ENCODE data around the gene PLBD2.

The PLBD2 gene

DNA sequence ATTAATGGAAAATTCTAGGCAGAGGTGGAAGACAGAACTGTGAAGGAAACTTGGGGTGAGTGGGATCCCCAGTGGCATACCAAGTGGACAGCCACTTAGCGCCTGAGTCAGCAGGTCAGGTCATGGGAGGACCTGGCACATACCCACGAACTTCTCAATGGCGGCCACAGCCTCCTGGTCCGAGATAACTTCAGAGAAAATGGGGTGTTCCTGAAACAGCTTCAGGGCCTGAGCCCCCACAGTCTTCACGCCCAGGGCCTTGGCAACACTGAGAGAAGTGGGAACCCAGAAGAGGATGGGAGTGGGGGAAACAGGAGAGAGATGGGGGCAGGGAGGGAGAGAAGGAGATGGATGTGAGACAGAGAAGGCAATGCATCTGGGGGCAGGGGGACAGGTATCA, 35.4 kb downstream of the PLBD2 start:
- Histone ChIP-seq H3K27me3 (ENCODE audit: insufficient read depth, low read depth, severe bottlenecking) (no peaks in the 10 kb centered on the region), H3K27ac (no peak overlapping the region), H3K4me3 (ENCODE audit: low read depth, low read length) (no peak overlapping the region), H3K36me3 (peaks cover 3% of the 10 kb centered on the region; the same call in 1 of the 2 replicates), H3K9me3 (ENCODE audit: severe bottlenecking) (no peaks in the 10 kb centered on the region)
- no peak for DNase-seq
- TF ChIP-seq, protein P1, sequence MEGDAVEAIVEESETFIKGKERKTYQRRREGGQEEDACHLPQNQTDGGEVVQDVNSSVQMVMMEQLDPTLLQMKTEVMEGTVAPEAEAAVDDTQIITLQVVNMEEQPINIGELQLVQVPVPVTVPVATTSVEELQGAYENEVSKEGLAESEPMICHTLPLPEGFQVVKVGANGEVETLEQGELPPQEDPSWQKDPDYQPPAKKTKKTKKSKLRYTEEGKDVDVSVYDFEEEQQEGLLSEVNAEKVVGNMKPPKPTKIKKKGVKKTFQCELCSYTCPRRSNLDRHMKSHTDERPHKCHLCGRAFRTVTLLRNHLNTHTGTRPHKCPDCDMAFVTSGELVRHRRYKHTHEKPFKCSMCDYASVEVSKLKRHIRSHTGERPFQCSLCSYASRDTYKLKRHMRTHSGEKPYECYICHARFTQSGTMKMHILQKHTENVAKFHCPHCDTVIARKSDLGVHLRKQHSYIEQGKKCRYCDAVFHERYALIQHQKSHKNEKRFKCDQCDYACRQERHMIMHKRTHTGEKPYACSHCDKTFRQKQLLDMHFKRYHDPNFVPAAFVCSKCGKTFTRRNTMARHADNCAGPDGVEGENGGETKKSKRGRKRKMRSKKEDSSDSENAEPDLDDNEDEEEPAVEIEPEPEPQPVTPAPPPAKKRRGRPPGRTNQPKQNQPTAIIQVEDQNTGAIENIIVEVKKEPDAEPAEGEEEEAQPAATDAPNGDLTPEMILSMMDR (IDR thresholded peaks at IDR 0.05; ENCODE audit: low read depth, low read length): no peak

DNA sequence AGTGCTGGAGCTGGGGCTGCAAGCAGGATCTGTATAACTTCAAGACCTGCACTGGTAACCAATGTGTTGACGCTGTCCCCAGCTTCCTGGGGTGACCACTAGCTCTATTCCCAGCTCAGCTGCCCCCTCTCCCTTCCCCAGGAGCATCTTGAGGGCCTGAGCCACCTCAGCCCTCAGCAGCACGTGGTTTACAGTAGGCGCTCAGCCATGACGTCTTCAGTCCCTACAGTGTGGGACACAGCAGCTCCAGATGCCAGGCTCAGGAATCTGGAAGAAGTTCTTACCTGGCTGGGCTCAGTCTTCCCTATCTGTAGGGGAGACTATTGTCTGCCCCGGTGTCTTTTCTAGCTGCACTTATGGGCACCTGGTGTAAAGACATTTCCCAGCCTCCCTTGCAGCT, 36.7 kb downstream of the PLBD2 start:
- peaks cover 3% of the 10 kb centered on the region; the same call in 1 of the 2 replicates for H3K36me3 ChIP-seq
- no peaks in the 10 kb centered on the region for H3K9me3 ChIP-seq (ENCODE audit: severe bottlenecking)
- H3K27me3 ChIP-seq (ENCODE audit: insufficient read depth, low read depth, severe bottlenecking): no peaks in the 10 kb centered on the region
- TF ChIP-seq, protein P1 (IDR thresholded peaks at IDR 0.05; ENCODE audit: low read depth, low read length): no peak
- H3K4me3 ChIP-seq (ENCODE audit: low read depth, low read length): no peak overlapping the region
- H3K27ac ChIP-seq: no peak overlapping the region
- no peak for DNase-seq

DNA sequence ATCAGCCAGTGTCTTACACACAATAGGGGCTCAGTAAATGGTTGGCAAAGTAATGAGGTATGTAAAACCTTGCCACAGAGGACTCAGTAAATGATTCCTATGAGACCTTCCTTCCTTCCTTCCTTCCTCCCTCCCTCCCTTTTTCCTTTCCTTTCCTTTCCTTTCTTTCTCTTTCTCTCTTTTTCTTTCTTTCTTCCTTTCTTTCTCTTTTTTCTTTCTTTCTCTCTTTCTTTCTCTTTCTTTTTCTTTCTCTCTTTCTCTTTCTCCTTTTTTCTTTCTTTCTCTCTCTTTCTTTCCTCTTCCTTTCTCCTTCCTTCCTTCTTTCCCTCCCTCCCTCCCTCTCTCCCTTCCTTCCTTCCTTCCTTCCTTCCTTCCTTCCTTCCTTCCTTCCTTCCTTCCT, 37.8 kb downstream of the PLBD2 start:
- Histone ChIP-seq H3K36me3 (no peaks in the 10 kb centered on the region; the same call in 1 of the 2 replicates), H3K9me3 (ENCODE audit: severe bottlenecking) (no peaks in the 10 kb centered on the region), H3K27ac (no peak overlapping the region), H3K4me3 (ENCODE audit: low read depth, low read length) (no peak overlapping the region), H3K27me3 (ENCODE audit: insufficient read depth, low read depth, severe bottlenecking) (no peaks in the 10 kb centered on the region)
- TF ChIP-seq, protein P1 (IDR thresholded peaks at IDR 0.05; ENCODE audit: low read depth, low read length): no peak
- no peak for DNase-seq

DNA sequence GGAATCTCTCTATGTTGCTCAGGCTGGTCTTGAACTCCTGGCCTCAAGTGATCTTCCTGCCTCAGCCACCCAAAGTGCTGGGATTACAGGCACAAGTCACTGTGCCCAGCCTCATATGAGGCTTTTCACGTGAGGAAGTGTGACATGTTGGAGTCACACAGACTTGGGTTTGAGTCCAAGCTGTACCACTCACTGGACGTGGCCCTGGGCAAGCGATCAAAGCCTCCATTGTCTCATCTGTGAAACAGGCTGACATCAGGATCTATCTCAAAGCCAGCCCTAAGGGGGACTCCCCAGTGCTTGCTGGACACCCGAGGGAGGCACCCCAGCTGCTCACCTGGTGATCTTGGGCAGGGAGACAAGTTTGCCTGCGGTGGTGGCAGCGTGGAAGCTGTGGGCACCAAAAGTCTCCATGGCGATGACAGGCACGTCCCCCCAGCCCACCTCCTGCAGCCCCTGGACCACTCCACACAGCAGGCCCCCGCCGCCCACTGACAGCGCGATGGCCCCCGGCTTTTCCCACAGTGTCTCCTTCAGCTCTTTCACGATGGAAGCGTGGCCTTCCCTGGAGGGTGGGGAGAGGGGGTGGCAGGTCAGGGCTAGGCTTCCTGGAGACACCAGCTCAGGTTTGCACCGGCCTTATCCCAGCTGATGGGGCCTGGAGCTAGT, 38.6 kb downstream of the PLBD2 start:
- no peak for DNase-seq
- no peak overlapping the region for H3K27ac ChIP-seq
- H3K36me3 ChIP-seq: no peaks in the 10 kb centered on the region
- no peaks in the 10 kb centered on the region for H3K27me3 ChIP-seq (ENCODE audit: insufficient read depth, low read depth, severe bottlenecking)
- no peak overlapping the region for H3K4me3 ChIP-seq (ENCODE audit: low read depth, low read length)
- no peaks in the 10 kb centered on the region for H3K9me3 ChIP-seq (ENCODE audit: severe bottlenecking)
- TF ChIP-seq, protein P1 (IDR thresholded peaks at IDR 0.05; ENCODE audit: low read depth, low read length): no peak

DNA sequence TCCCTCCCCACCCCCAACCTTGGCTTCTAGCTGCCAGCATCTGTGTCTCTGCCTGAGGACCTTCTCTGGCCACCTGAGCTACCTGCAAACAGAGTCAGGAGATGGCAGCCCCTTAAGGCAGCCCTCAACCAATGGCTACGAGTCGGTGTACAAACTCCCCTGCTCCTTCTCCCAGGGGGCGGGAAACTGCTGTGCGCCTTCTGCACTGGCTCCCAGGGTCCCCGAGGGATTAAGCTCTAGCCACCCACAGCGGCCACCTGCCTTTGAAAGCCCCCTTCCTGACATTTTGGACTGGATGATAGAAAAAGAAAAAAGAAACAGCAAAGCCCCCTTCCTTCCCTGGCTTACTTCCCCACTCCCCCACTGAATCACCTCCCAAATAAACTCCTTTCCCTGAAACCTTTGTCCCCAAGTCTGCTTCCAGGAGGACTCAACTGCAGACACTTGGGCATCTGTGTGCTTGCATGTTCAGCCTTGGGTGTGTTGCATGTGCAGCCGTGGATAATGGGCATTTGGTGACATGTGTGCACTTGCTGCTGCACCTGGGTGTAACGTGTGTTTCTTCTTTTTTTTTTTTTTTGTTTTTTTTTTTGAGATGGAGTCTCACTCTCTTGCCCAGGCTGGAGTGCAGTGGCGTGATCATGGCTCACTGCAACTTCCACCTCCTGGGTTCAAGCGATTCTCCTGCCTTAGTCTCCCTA, 39.3 kb downstream of the PLBD2 start:
- Histone ChIP-seq H3K27ac (no peak overlapping the region), H3K9me3 (ENCODE audit: severe bottlenecking) (no peaks in the 10 kb centered on the region), H3K36me3 (no peaks in the 10 kb centered on the region), H3K27me3 (ENCODE audit: insufficient read depth, low read depth, severe bottlenecking) (no peaks in the 10 kb centered on the region), H3K4me3 (ENCODE audit: low read depth, low read length) (no peak overlapping the region)
- no peak for DNase-seq
- TF ChIP-seq, protein P1 (IDR thresholded peaks at IDR 0.05; ENCODE audit: low read depth, low read length): no peak

Data from WERI-Rb-1 (cell line).